HG02981 (cell line): ENCODE results near the gene ERGIC1.

Experiments used
- ATAC-seq: cut with Tn5 transposase; IDR thresholded peaks from one replicate; pipeline ENCODE4 v1.9.1; 2021; ENCODE audit warnings: mild to moderate bottlenecking, moderate library complexity; ENCODE audit not compliant: unreplicated experiment

Gene ERGIC1

DNA sequence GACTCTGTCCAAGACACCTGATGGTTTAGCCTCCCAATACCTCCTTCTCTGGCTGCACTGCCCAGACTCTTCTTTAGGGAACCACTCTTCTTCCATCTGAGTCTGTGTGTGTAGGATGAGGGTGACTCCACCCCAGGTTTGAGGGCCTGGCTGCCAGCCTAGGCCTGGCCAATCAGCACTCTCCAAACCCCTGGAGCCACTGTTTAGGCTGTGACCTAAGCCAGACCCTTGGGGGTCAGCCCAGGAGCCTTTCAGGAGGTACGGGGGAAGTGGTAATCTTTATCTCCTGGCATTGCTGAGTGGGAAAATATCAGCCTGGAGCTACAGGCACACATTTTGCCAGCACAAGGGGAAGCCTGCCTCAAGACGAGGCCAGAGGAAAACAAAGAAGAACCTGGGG is 6.2 kb upstream of the ERGIC1 start:
- ATAC-seq = no peak

DNA sequence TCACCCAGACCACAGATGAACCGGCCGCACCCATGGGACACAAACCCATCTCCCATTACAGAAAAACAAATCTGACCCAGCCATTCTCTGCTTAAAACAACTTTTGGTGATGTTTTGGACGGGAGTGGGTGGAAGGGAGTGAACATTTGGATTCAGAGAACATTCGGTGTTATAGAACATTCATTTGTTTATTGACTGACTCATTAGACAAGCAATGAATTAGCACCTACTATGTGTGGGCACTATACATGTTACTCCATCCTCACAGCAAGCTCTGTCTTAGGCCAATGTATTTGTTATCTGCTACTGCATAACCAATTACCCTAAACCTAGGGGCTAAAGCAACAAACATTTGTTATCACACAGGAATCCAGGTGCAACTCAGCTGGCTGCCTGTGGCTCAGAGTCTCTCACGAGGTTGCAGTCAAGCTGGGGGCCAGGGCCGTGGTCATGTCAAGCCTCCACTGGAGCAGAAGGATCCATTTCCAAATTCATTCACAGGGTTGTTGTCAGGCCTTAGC is 5.1 kb upstream of the ERGIC1 start:
- ATAC-seq = no peak

DNA sequence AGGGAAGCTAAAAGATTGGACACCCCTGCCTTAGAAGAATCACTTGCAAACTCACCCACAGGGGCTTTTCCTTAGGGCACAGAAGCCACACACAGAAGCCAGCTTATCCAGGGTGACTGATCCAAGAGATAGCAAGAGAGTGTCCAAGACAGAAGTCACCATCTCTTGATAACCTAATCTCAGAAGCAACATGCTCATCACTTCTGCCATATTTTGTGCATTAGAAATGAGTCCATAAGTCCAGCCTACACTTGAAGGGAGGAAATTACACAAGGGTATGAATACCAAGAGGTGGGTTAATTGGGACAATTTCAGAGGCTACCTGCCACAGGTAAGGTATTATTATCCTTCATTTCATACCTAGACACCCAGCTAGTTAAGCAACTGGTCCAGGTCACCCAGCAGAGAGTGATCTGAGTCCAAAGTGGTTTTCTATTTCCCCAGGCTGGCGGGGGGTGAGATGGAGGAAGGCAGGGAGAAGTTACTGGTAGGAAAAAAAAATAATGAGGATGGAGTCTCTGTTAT is 3.7 kb upstream of the ERGIC1 start:
- ATAC-seq = no peak

DNA sequence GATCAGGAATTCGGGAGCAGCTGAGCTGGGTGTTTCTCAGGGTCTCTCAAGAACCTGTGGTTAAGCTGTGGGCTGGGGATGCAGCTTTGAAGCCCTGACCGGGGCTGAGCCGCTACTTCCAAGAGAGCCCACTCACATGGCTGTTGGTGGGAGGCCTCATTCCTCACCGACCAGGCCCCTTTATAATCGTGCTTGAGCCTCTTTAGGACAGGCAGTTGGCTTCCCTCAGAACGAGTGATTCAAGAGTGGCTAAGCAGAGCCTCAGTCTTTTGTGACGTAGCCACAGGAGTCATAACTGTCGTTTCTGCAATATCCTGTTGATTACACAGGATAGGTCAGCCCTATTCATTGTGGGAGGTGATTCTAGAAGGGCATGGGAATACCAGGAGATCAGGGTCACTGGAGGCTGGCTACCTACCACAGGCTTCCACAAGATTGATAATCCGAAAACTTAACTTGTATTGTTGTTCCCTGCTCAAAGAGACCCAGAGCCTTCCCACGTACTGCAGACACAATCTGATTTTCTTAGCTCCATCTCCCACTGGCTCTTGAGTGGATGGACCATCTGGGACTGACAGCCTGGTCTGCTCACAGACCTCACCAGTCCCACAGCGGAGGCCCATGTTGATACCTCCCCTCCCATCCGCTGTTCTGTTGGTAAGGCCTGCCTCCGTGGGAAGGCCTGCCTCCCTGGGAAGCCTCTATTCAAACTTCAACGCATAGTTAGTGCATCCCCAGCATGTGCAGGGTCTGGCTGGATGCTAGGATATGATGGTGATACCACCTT is 3.0 kb upstream of the ERGIC1 start:
- no peak for ATAC-seq

DNA sequence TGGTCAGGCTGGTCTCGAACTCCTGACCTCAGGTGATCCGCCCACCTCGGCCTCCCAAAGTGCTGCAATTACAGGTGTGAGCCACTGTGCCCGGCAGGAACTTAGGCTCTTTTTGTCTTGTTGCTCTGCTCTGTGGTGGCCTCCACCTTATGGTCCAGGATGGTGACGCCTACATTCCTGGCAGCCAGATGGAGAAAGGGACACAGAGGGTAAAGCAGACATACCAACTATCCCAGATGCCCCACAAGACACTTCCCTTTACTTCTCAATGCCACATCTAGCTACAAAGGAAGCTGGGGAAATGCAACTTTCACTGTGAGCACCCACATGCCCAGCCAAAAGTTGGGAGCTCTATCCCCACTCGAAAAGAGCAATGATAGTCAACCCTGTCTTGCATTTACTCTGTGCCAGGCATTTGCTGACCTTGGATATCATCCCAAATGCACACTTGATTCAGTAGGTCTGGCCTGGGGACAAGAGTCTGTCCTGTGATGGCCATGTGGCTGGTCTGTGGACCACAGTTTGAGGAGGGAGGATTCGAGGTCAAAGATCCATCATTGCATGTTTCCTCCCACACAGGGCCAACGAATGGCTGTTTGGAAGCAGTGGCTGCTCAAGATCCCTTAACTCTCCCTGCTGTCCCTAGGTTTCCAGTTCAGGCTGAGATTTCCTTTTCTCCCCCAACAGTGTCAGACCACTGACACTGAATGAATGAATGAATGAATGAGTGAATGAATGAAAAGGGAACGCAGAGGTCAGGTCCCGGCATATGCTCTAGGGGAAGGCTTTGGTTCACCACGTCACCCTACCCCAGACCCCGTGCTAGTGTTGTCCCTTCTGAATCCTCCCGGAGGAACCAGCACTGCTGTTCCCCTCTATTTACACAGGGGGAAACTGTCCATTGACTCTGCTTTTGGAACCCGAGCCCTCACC is 1.4 kb upstream of the ERGIC1 start:
- no peak for ATAC-seq

DNA sequence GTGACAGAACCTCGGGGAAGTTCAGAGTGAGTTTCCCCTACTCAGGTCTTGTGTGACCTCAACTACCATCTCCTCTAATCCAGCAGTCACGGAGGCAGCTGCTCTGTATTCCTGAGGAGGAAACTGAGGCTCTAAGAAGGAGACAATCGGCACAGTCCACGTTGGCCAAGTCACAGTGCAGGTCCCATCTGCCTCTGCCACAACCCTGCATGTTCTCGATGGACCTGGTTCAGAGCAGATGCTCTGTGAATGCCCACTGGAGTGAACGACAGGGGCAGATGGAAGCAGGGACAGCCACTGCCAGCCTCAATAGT is 722 bp upstream of the ERGIC1 start:
- ATAC-seq = no peak

DNA sequence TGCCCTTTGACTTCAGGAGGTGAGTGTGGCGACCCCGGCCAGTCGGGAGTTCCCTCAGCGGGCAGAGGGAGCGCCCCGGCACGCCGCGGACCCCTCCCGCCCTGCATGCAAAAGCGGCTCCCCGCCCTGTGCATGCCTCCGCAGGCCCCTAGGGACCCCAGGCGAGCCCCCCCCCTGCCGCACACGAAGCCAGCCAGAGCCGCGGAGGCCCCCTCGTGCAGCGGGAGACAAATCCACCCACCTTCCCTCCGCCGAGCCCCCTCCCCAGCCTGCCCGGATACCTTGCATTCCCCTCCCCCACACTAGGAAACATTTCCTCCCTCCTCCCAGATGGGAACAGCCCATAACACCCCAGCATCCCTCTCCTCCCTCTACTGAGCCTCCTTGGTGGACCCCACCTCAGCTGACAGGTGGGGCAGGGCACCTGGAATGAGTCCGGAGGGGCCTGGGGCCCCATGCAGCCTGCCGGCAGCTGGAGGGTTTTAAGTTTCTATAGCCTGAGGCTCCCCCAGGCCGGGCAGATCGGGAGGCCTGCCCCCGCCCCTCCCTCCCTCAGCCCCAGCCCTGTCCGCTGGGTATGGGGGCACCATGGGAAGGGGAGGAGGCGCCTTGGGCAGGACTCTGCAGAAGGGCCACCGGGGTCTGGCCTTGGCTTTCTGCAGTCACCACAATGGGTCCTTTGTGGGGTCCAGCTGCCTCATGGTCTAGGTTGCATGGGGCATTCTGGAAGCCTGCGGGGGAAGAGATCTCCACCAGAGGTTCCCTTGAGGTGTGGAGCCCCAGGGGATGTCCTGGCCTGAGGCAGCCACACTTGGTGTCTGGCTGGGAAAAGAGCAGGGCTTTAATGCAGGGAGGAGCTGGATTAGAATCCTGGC is 601 bp downstream of the ERGIC1 start:
- ATAC-seq = peak; percentile 11

DNA sequence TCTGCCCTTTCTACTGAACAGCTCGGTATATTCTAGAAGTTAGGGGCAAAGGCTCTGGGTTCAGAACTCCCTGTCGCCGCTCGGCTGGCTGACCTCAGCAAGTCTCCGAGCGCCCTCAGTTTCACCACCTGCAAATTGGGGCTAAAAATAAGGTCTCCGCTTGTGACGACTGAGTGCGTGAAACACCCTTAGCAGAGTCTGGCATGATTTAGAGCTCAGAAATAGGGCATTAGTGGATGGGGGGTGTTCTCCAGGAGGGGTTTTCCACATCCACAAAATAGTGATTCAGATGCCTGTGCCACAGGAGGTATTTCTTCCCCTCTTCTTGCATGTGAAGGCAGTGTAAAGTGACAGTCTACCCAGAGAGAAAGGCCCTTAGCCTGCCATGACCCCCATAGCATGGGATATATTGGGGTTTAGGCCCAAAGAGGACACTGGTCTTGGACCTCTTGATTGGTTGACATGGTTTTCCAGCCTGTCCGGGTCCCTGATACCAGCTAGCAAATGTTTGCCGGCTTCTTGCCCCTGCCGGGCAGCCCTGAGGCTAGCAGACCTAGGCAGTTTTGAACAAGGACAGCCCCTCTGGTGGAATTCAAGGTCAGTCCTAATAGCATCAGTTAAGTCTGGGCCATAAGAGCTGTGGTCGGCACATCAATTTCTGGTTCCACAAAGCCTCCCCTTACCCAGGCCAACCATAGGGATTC is 1.4 kb downstream of the ERGIC1 start:
- ATAC-seq = no peak

DNA sequence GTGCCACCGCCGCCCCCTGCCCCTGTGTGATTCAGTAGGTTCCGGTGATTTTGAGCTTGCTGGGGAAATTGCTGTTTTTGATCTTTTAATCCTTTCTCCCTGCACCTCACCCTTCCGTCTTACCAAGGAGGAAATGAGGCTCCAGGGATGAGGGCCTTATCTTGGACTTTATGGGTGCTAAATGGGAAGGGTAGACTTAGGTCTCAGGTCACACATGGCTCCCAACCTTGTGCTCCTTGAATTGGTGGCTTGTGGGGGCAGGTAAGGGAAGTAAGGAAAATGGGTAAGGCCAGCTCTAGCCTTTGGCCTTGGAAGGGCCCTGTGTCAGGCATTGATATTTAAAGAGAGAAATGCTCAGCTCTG is 1.9 kb downstream of the ERGIC1 start:
- ATAC-seq = no peak

DNA sequence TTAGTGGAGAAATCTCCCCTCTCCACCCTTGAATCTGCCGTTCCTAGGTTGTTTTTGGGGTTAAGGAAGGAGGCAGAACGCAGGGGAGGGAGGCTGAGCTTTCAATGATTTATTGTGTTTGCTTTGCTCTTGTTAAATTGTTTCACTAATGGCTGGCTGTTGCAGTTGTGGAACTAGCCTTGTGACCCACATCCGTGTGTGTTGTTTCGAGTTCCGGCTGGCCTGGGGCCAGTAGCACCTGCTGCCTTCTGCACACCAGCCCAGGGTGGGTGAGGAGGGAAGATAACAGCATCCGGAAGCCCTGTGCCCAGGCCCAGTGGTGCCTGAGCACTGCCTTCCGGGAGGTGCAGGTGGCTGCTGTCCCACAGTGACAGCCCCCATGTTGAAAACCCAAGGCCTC is 3.6 kb downstream of the ERGIC1 start:
- peak; percentile 78 for ATAC-seq

DNA sequence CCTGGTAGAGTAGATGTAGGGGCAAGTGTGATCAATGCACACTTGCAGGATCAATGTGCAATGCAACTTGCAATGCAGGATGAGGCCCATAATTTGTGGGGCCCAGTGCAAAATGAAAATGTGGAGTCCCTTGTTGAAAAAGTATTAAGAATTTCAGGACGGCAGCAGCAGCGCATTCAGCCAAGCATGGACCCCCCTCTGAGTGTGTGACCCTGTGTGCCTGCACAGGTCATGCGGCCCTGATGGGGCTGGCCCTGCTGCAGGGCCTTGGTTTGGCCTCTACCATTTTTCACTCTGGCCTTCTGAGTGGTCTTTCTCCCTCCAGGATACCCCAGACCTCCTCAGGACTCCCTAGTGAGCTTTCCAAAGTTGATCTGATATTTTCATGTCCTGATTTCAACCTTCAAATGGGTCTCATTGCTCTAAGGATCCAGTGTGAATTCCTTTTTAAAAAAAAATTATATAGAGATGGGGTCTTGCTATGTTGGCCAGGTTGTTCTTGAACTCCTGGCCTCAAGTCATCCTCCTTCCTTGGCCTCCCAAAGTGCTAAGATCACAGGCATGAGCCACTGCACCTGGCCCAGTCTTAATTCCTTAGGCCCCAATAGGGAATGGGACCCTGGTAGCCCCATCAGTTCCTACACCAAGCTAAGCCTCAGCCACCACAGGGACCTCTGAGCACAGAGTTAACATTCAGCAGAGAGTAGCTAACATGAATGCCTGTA is 4.3 kb downstream of the ERGIC1 start:
- no peak for ATAC-seq

DNA sequence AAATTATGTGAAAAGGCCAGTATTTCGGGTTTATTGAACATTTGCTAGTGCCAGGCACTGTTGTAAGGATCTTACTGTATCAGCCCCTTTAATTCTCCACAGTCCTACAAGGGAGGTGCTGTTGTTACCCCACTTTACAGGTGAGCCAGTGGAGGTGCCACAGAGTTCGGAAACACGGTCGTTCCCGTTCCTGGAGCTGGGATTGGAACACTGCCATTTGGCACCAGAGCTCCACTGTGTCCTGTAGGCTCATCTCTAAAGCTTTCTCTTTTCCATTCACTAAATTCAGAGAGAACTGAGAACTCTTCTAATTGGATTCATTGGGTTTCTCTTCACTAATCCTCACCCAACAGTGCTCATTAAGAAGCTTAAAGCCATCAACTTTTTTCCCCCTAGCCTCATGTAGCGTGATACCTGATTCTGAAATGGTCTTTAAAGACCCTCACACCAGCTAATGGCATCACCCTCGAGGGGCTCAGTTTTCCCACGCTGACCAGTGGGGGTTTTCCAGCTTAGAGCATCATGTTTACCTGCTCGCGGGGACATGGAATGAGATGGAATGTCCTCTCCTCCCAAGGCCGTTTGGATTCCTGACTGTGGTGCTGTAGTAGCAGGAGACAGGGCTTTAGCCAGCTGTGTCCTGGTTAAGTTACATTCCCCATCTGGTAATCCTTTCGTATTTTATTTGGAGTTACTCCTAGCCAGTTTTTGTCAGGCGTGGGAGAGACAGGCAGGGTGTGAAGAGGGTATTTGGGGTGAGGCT is 5.8 kb downstream of the ERGIC1 start:
- ATAC-seq = no peak

DNA sequence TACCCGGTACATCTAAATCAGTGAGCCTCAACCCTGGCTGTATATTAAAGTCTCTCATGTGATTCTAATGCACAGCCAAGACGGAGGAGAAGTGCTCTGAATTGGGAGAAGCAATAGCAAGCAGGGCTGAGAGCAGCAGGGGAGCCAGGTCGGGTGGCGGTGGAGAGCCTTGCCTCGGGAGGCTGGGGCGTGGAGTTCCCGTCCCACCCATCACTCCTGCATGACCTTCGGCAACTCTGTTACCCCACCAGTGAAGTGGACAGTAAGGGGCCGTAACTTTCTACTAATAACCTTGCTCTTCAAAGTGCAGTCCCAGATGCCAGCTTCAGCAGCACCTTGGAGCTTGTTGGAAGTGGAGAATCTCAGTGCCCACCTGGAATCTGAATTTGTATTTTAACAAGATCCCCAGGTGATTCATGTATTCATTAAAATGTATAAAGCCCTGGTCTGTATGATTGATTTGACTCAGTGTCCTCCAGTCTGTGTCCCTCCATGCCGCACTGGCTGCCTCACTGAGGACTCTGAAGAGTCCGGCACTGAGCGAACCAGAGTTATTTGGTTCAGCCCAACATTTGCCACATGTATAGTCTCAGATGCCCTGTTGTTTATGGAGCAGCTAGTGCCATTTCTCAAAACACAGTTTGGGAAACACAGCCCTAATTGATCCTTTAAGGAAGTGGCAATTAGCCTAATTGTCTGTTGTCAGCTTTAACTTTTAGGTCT is 6.5 kb downstream of the ERGIC1 start:
- ATAC-seq = no peak

DNA sequence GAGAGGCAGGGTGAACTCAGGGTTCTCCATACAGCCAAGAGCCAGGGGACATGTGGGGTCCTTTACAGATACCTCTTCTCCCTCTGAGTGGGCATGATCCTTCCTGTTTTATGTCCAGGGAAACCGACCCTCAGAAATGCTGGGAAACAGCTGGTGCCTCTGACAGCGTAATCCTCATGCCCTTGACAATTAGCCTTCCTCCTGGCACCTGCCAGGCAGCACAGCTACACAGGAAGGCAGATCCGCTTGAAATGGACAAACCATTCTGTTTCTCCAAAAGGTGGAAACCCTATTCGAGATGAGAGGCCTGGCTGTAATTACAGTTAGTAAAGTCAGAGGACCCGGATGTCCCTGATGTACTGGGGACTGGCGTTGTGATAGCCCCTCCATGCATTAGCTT is 7.2 kb downstream of the ERGIC1 start:
- no peak for ATAC-seq

DNA sequence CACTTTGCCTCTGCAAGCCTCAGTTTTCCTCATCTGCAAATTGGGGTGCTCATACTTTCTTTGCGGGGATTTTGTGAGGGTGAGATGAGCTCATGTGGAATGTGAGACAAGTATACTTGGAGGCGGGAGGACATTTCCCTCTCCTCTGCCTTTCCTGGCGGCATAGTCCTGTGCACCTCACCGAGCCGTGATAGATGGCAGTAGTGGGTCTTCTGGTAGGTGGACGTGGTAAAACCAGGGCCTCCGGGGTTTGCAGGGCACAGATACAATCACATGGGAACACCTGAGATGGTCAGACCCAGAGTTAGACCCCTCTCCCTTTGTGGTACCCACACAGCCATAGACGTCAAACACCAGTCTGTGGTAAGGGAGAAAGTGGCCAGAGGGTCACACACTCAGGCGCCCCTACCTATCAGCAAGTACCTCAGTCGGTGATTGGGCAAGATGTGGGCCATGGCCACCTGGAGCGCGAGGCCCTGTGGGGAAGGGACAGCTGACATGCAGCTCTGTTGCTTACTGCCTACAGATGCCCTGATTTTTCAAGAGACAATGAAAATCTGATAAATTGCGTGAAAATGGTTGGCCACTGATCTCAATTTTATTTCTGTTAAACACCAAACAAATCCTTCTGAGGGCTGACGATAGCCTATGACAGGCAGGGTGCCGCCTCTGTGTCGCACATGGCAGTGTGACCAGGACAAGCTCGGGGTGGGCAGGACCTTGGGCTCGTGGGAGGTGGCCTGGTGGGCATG is 9.9 kb downstream of the ERGIC1 start:
- ATAC-seq = no peak

DNA sequence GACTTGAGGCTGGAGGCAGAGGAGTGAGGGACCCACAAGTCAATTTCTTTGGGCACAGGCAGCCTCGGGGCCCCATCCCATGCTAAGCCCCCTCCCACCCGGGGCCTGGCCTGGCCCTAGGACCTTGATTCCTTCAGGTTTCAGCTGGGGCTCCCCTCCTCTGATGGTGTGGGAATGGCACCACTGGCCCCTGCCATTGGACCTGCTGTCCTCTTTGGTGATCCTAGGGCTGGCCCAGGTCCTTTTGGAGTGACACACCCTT is 10.5 kb downstream of the ERGIC1 start:
- no peak for ATAC-seq

DNA sequence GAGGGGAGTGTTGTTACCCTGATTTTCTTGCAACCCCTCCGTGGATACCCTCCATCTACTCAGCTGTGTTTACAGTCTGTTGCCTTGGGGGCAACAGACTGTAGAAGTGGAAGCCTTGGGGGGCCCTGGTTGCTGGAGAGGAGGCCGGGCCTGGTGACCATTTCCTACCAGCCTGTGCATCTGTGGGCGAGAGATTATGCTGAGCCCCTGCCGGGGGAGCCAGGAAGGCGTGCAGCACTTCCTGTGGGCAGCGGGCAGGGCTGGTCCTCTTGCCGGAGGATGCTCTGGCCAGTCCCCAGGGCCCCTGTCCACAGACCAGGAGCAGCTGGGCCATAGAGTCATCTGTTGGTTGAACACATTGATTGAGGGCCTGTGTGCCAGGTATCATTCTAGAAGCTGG is 11.1 kb downstream of the ERGIC1 start:
- no peak for ATAC-seq

DNA sequence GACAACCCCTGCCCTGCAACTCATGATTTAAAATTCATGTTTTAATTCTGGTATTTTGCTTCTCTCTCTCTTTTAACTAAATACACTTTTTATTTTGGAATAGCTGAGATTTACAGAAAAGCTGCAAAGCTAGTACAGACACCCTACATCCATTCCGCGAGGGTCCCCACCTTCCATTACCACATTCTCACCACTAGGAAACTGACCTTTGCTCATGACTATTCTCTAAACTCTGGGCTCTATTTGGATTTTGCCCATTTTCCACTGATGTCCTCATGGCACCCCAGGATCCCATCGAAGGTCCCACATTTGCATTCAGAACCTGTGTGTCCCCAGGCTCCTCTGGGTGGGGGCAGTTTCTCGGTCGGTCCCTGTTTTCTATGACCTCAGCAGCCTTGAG is 11.5 kb downstream of the ERGIC1 start:
- ATAC-seq = no peak
